Endothelial cell (in vitro differentiated cells): ENCODE measurements around the gene COPRS. TPM values are rescaled to one million over a fixed set of nuclear protein-coding genes. Genes with fewer than 3 reads are reported as not detected.
"Not testable (repeated sequence)": the region's sequence is repeated elsewhere in the genome, so short reads cannot be mapped to it uniquely, and the experiment has no call there.

Experiments
- DNase-seq: peaks from one replicate; pipeline ENCODE4 v3.0.0; 2021; ENCODE audit warnings: low spot score
- H3K27ac Mint-ChIP-seq: one replicate; pipeline ENCODE4 v1.8.0; 2021; ENCODE audit warnings: mixed read lengths, inconsistent platforms; ENCODE audit not compliant: unreplicated experiment
- H3K27me3 Mint-ChIP-seq: one replicate; pipeline ENCODE4 v1.8.0; 2021; ENCODE audit warnings: mild to moderate bottlenecking, moderate library complexity, mixed read lengths, inconsistent platforms; ENCODE audit not compliant: unreplicated experiment
- H3K36me3 Mint-ChIP-seq: one replicate; pipeline ENCODE4 v1.8.0; 2021; ENCODE audit warnings: mild to moderate bottlenecking, low read depth, mixed read lengths, inconsistent platforms; ENCODE audit not compliant: unreplicated experiment
- H3K4me1 Mint-ChIP-seq: one replicate; pipeline ENCODE4 v1.8.0; 2021; ENCODE audit warnings: mild to moderate bottlenecking, mixed read lengths, inconsistent platforms; ENCODE audit not compliant: unreplicated experiment
- H3K4me3 Mint-ChIP-seq: one replicate; pipeline ENCODE4 v1.8.0; 2021; ENCODE audit warnings: mild to moderate bottlenecking, mixed read lengths, inconsistent platforms; ENCODE audit not compliant: unreplicated experiment
- H3K9me3 Mint-ChIP-seq: one replicate; pipeline ENCODE4 v1.8.0; 2021; ENCODE audit warnings: mixed read lengths, inconsistent platforms; ENCODE audit not compliant: unreplicated experiment
- total RNA-seq: library from RNA; stranded (reverse); fragmentation: NEBNext Ultra II Directional; extraction: Animal tissue kit (Norgen Biotek cat#: 25700); gene quantifications from one replicate; pipeline ENCODE4 v1.2.1, GENCODE V29; 2021; ENCODE audit not compliant: unreplicated experiment
- TF ChIP-seq, protein P1 (sequence below): fragments of 200-600 bp; sonication (generic); IDR thresholded peaks from one replicate; pipeline ENCODE4 v1.5.0; 2021; ENCODE audit warnings: antibody characterized with exemption; ENCODE audit not compliant: unreplicated experiment

The COPRS gene
- total RNA-seq, 1 donor from 2014 or later, result 22.9 TPM

DNA sequence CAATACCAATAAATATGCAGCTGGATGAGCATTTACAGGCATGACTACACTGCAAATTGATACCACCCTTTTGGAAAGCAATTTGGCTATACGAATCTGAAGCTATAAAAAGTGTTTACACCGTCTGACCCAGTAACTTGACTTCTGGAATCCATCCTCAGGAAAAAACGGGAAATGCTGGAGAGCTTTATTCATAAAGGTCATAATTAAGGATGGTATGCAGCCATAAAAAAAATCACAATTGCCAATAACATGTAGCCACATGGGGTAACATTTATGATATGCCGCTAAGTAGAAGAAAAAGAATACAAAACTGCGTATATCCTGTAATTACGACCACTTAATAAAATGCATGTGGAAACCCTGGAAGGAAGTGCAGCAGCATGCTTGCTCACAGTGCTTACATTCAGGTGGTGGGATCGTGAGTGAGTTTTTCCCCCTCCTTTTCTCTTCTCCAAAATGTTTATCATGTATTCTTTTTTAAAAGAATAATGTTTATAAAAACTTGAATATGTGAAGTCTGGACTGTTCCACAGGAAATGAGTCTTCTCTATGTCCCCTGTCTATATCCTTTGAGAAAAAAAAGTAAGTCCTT lies 34.2 kb downstream of the COPRS start:
- no peak for DNase-seq
- no peak overlapping the region for H3K4me3 Mint-ChIP-seq
- no peaks in the 10 kb centered on the region for H3K9me3 Mint-ChIP-seq
- H3K27ac Mint-ChIP-seq, result no peak overlapping the region
- H3K36me3 Mint-ChIP-seq, result no peaks in the 10 kb centered on the region
- TF ChIP-seq, protein P1, sequence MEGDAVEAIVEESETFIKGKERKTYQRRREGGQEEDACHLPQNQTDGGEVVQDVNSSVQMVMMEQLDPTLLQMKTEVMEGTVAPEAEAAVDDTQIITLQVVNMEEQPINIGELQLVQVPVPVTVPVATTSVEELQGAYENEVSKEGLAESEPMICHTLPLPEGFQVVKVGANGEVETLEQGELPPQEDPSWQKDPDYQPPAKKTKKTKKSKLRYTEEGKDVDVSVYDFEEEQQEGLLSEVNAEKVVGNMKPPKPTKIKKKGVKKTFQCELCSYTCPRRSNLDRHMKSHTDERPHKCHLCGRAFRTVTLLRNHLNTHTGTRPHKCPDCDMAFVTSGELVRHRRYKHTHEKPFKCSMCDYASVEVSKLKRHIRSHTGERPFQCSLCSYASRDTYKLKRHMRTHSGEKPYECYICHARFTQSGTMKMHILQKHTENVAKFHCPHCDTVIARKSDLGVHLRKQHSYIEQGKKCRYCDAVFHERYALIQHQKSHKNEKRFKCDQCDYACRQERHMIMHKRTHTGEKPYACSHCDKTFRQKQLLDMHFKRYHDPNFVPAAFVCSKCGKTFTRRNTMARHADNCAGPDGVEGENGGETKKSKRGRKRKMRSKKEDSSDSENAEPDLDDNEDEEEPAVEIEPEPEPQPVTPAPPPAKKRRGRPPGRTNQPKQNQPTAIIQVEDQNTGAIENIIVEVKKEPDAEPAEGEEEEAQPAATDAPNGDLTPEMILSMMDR, result no peak
- no peaks in the 10 kb centered on the region for H3K4me1 Mint-ChIP-seq
- H3K27me3 Mint-ChIP-seq, result no peaks in the 10 kb centered on the region

DNA sequence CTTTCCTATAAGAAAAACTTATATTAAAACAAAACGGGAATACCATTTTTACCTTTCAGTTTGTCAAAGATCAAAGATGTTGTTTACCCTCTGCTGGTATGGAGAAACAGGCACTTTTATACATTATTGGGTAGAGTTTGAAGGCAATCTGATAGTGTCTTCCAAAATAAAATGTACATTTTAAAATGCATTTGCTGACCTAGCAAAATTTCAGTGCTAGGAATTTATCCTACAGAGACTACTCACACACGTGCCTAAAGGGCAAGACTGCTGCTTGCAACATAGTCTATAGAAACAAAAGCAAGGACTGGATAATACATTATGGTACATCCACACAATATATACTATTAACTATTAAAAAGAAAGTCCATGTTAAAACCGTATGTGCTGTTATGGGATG lies 36.0 kb downstream of the COPRS start:
- Mint-ChIP-seq H3K27ac (no peak overlapping the region), H3K4me3 (no peak overlapping the region), H3K4me1 (no peaks in the 10 kb centered on the region), H3K27me3 (peaks cover 2% of the 10 kb centered on the region), H3K9me3 (no peaks in the 10 kb centered on the region), H3K36me3 (no peaks in the 10 kb centered on the region)
- no peak for DNase-seq
- TF ChIP-seq, protein P1, result no peak

DNA sequence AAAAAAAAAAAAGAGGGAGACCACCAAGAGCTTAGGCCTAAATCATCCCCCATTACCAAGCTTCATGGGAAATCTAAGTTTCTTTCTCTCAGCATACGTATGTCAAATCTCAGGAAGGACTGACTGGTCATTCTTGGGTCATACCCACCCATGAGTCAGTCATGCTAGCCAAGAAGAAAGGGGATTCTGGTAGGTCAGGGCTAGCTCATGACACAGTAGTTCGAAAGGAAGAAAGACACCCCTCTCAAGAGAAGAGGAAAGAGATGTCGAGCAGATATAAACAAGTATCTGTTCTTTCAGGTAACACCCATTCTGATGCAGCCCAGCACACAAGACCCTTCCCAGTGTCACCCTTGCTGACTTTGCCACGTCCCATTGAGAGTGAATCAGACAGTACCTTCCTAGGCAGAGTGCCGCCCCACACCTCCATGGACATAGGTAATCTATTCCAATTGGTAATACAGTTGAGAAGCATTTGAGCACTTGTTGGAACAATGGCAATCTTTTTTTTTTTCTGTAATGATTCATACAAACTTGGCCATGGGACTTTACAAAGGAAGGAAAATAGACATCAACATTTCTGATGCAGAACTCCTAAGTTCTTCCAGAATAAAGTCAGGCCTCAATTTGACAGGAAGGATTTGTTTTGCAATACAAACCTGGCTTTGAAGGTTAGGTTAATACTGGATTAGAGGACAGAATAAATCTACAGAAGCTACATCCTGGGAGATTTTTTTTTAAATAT lies 38.2 kb downstream of the COPRS start:
- Mint-ChIP-seq H3K4me1 (no peaks in the 10 kb centered on the region), H3K27ac (no peak overlapping the region), H3K9me3 (no peaks in the 10 kb centered on the region)

DNA sequence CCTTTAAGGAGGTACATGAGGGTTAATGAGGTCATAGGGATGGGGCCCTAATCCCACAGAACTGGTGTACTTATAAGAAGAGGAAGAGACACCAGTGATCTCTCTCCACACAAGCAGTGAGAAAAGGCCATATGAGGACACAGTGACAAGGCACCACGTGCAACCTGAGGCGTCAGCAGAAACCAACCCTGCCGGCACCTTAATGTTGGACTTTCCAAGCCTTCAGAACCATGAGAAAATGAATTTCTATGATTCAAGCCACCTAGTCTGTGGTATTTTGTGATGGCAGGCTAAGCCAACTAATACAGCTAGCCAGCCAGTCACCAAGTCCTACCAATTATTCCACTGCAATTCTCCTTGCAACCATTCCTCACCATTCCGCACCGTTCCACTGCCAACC lies 39.5 kb downstream of the COPRS start:
- no peaks in the 10 kb centered on the region for H3K4me1 Mint-ChIP-seq
- DNase-seq, result no peak
- TF ChIP-seq, protein P1, result no peak
- H3K9me3 Mint-ChIP-seq, result no peaks in the 10 kb centered on the region
- no peak overlapping the region for H3K4me3 Mint-ChIP-seq
- no peaks in the 10 kb centered on the region for H3K36me3 Mint-ChIP-seq
- H3K27me3 Mint-ChIP-seq, result peaks cover 2% of the 10 kb centered on the region
- no peak overlapping the region for H3K27ac Mint-ChIP-seq

More for the DNA sequence above, 38.2 kb downstream of the COPRS start:
- TF ChIP-seq, protein P1, result no peak
- Mint-ChIP-seq H3K27me3 (peaks cover 2% of the 10 kb centered on the region), H3K36me3 (no peaks in the 10 kb centered on the region), H3K4me3 (no peak overlapping the region)
- DNase-seq, result no peak

DNA sequence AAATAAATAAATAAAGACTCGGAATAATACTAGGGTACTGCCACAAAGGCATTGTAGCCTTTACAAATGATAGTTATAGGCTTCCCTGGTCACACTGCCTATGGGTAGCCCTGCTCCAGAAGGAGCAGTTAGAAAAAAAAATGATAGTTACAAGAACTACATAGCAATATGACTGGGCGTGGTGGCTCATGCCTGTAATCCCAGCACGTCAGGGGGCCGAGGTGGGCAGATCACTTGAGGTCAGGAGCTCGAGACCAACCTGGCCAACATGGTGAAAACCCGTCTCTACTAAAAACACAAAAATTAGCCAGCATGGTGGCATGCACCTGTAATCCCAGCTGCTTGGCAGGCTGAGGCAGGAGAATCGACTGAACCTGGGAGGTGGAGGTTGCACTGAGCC lies 40.2 kb downstream of the COPRS start:
- H3K4me3 Mint-ChIP-seq, H3K36me3 Mint-ChIP-seq, DNase-seq, H3K27me3 Mint-ChIP-seq, H3K9me3 Mint-ChIP-seq, H3K27ac Mint-ChIP-seq, H3K4me1 Mint-ChIP-seq: not testable (repeated sequence)
